ENCODE data around the gene PHB1. TPM values are rescaled to one million over a fixed set of nuclear protein-coding genes. Genes with fewer than 3 reads are reported as not detected.

The PHB1 gene
- polyA plus RNA-seq, 1 donor (not counting 4 experiments of a cell fraction or from before 2014, with no cell fraction given): 395 TPM

- Histone ChIP-seq H2AFZ (ENCODE audit: control insufficient read depth, low read length) (no peak overlapping the region), H3K4me3 (ENCODE audit: control insufficient read depth in 2 of 3, extremely low read depth in 1 of 3, insufficient read depth in 2 of 3, low read depth in 1 of 3, low read length in 3 of 3) (no peak overlapping the region), H3K4me2 (ENCODE audit: control insufficient read depth, extremely low read depth, insufficient read depth, low read depth, low read length) (no peak overlapping the region), H3K79me2 (ENCODE audit: control insufficient read depth, insufficient read depth, low read length) (no peaks in the 10 kb centered on the region), H3K4me1 (ENCODE audit: control insufficient read depth, extremely low read depth, insufficient read depth, low read length) (peaks cover 10% of the 10 kb centered on the region), H3K9me1 (ENCODE audit: control insufficient read depth, extremely low read depth, insufficient read depth, low read length) (no peaks in the 10 kb centered on the region), H3K27ac (ENCODE audit: control insufficient read depth, insufficient read depth, low read length) (no peak overlapping the region), H3K27me3 (ENCODE audit: control insufficient read depth, extremely low read depth, insufficient read depth, low read length) (peaks cover 70% of the 10 kb centered on the region), H3K9me3 (ENCODE audit: control insufficient read depth, low read depth, low read length) (peaks cover 2% of the 10 kb centered on the region), H3K36me3 (ENCODE audit: control insufficient read depth in 2 of 2, extremely low read depth in 1 of 2, insufficient read depth in 2 of 2, low read length in 2 of 2) (no peaks in the 10 kb centered on the region), H3K9ac (ENCODE audit: control insufficient read depth, extremely low read depth, insufficient read depth, low read length) (no peak overlapping the region), H4K20me1 (ENCODE audit: control insufficient read depth, extremely low read depth, insufficient read depth, low read length) (no peaks in the 10 kb centered on the region)
- FAIRE-seq (no peak), DNase-seq (ENCODE audit: low read depth, low spot score) (no peak)
- no peak for TF ChIP-seq CTCF (optimal IDR thresholded peaks at IDR 0.05 in 1 of 3, IDR thresholded peaks at IDR 0.05 in 1 of 3, conservative IDR thresholded peaks at IDR 0.05 in 1 of 3; ENCODE audit: extremely low read depth in 1 of 3, insufficient read depth in 2 of 3, low read length in 3 of 3)
- no peak for TF ChIP-seq EZH2 (IDR thresholded peaks at IDR 0.05; ENCODE audit: low read length)
- dilution Hi-C loops (cut with MboI; ENCODE audit: extremely low pct_ligation_motif_present, low sequenced_read_pairs): no loop called here
These were observed 46.9 kb upstream of the PHB1 start for GRCh38 chr17:49461580-49461979.

GRCh38 chr17:49460401-49460800 lies 45.7 kb upstream of the PHB1 start:
- H3K9me1 ChIP-seq (ENCODE audit: control insufficient read depth, extremely low read depth, insufficient read depth, low read length): no peaks in the 10 kb centered on the region
- no peak for TF ChIP-seq EZH2 (IDR thresholded peaks at IDR 0.05; ENCODE audit: low read length)
- TF ChIP-seq CTCF (optimal IDR thresholded peaks at IDR 0.05 in 1 of 3, IDR thresholded peaks at IDR 0.05 in 1 of 3, conservative IDR thresholded peaks at IDR 0.05 in 1 of 3; ENCODE audit: extremely low read depth in 1 of 3, insufficient read depth in 2 of 3, low read length in 3 of 3): no peak
- H2AFZ ChIP-seq (ENCODE audit: control insufficient read depth, low read length): no peak overlapping the region
- peaks cover 20% of the 10 kb centered on the region for H3K4me1 ChIP-seq (ENCODE audit: control insufficient read depth, extremely low read depth, insufficient read depth, low read length)
- FAIRE-seq (no peak), DNase-seq (ENCODE audit: low read depth, low spot score) (no peak)
- H4K20me1 ChIP-seq (ENCODE audit: control insufficient read depth, extremely low read depth, insufficient read depth, low read length): no peaks in the 10 kb centered on the region
- no peak overlapping the region for H3K4me2 ChIP-seq (ENCODE audit: control insufficient read depth, extremely low read depth, insufficient read depth, low read depth, low read length)
- dilution Hi-C loops (cut with MboI; ENCODE audit: extremely low pct_ligation_motif_present, low sequenced_read_pairs): no loop called here
- H3K27ac ChIP-seq (ENCODE audit: control insufficient read depth, insufficient read depth, low read length): no peak overlapping the region
- H3K27me3 ChIP-seq (ENCODE audit: control insufficient read depth, extremely low read depth, insufficient read depth, low read length): peaks cover 65% of the 10 kb centered on the region
- no peak overlapping the region for H3K4me3 ChIP-seq (ENCODE audit: control insufficient read depth in 2 of 3, extremely low read depth in 1 of 3, insufficient read depth in 2 of 3, low read depth in 1 of 3, low read length in 3 of 3)
- no peak overlapping the region for H3K9ac ChIP-seq (ENCODE audit: control insufficient read depth, extremely low read depth, insufficient read depth, low read length)
- peaks cover 2% of the 10 kb centered on the region for H3K9me3 ChIP-seq (ENCODE audit: control insufficient read depth, low read depth, low read length)
- no peaks in the 10 kb centered on the region for H3K79me2 ChIP-seq (ENCODE audit: control insufficient read depth, insufficient read depth, low read length)
- no peaks in the 10 kb centered on the region for H3K36me3 ChIP-seq (ENCODE audit: control insufficient read depth in 2 of 2, extremely low read depth in 1 of 2, insufficient read depth in 2 of 2, low read length in 2 of 2)

Data from keratinocyte (primary cell).